ENCODE data around the gene FAM83E. TPM values are rescaled to one million over a fixed set of nuclear protein-coding genes. Genes with fewer than 3 reads are reported as not detected.

Gene FAM83E
- total and polyA plus RNA-seq, 2 of the 8 experiments (the other 6 are each of a cell fraction or from before 2014, with no cell fraction given): 1.8 to 5.3 TPM

DNA sequence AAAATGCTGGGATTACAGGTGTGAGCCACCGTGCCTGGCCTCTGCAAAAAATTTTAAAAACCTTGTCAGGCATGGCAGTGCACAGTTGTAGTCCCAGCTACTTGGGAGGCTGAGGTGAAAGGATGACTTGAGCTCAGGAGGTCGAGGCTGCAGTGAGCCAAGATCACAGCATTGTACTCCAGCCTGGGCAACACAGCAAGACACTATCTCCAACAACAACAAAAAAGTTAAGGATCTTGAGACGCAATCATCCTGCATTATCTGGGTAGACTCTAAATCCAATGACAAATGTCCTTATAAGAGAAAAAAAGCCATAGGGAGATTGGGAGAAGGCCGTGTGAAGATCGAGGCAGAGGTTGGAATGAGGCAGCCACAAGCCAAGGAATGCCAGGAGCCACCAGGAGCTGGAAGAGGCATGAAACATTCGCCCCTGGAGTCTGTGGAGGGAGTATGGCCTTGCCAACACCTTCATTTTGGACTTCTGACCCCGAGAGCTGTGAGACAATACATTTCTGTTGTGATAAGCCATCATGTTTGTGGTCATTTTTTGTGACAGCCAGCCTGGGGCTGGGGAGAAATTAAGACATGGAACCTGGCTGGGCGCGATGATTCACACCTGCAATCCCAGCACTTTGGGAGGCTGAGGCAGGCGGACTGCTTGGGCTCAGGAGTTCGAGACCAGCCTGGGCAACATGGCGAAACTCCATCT is 36.3 kb upstream of the FAM83E start:
- Histone ChIP-seq H4K5ac (ENCODE audit: insufficient read length, low read depth, low read length) (no peak overlapping the region), H3K27ac (ENCODE audit: low read depth, low read length) (no peak overlapping the region), H2BK12ac (ENCODE audit: low read depth, low read length) (no peak overlapping the region), H3K4me3 (ENCODE audit: extremely low read depth in 1 of 4, insufficient read depth in 2 of 4, low read depth in 3 of 4, low read length in 4 of 4) (no peak overlapping the region), H2BK120ac (replicated peaks; ENCODE audit: low read depth, low read length) (no peak overlapping the region), H3K9ac (replicated peaks in 1 of 4; ENCODE audit: extremely low read depth in 1 of 4, low read depth in 3 of 4, low read length in 3 of 4) (no peak overlapping the region), H3K27me3 (replicated peaks in 1 of 4; ENCODE audit: control insufficient read depth in 3 of 4, extremely low read depth in 1 of 4, insufficient read depth in 3 of 4, low read length in 3 of 4) (no peaks in the 10 kb centered on the region), H3K79me2 (ENCODE audit: control insufficient read depth in 1 of 2, insufficient read depth in 2 of 2, low read length in 2 of 2) (no peaks in the 10 kb centered on the region), H2BK20ac (ENCODE audit: low read length) (no peak overlapping the region), H3K23me2 (ENCODE audit: low read depth, low read length) (peaks cover 1% of the 10 kb centered on the region; the same call in 1 of the 2 replicates), H2BK15ac (ENCODE audit: low read length) (0 out of 2 replicates have a peak overlapping the region, but pooled peaks have one; percentile 53), H3K14ac (ENCODE audit: insufficient read length) (no peak overlapping the region), H3K23ac (ENCODE audit: insufficient read length) (no peak overlapping the region), H3K18ac (ENCODE audit: extremely low read depth, low read length) (no peak overlapping the region), H2BK5ac (ENCODE audit: low read depth, low read length) (no peak overlapping the region), H3K4me2 (ENCODE audit: insufficient read depth in 1 of 2, low read depth in 2 of 2, low read length in 2 of 2) (no peak overlapping the region), H3K56ac (replicated peaks; ENCODE audit: insufficient read length, low read depth, low read length) (no peak overlapping the region), H3K79me1 (ENCODE audit: low read depth, low read length) (no peaks in the 10 kb centered on the region), H4K8ac (ENCODE audit: extremely low read depth, insufficient read depth, low read length) (no peak overlapping the region), H3K4me1 (replicated peaks in 1 of 4; ENCODE audit: control insufficient read depth in 3 of 4, insufficient read depth in 4 of 4, low read length in 3 of 4) (peaks cover 0 to 2% (median 0%) of the 10 kb centered on the region in 4 experiments; a peak in 2 of 7 replicates), H3K9me3 (ENCODE audit: insufficient read depth in 2 of 2, low read depth in 1 of 2, low read length in 1 of 2) (0 out of 4 replicates have a peak, but pooled peaks cover 0 to 3% of the 10 kb centered on the region in 2 experiments), H4K91ac (replicated peaks; ENCODE audit: insufficient read length, low read length) (no peak overlapping the region), H3K4ac (replicated peaks; ENCODE audit: insufficient read length, low read depth, low read length) (no peak overlapping the region), H3K36me3 (ENCODE audit: control insufficient read depth in 2 of 4, insufficient read depth in 4 of 4, low read length in 3 of 4) (no peaks in the 10 kb centered on the region), H4K20me1 (replicated peaks in 1 of 2; ENCODE audit: control insufficient read depth in 1 of 2, insufficient read depth in 2 of 2, low read length in 2 of 2) (no peaks in the 10 kb centered on the region), H2AK5ac (ENCODE audit: low read depth, low read length) (no peak overlapping the region), H2AFZ (ENCODE audit: low read length) (no peak overlapping the region)
- CTCF ChIA-PET (ENCODE audit: partially characterized antibody): interaction anchor here (0.7 to 1.6 kb wide), 6 partner anchors 22 to 185 kb away, joined by 3 to 5 read pairs (median 4); partner anchors contain the start of genes FUT2, HSD17B14 and NTN5
- DNase-seq (ENCODE audit: low read depth in 1 of 2, low spot score in 2 of 2) (no peak), FAIRE-seq (no peak)
- TF ChIP-seq EZH2 (IDR thresholded peaks at IDR 0.05; ENCODE audit: low read depth, low read length, severe bottlenecking) (no peak), BCL11A (IDR thresholded peaks at IDR 0.05; ENCODE audit: low read depth in 2 of 2, low read length in 2 of 2) (no peak), SAP30 (IDR thresholded peaks at IDR 0.05; ENCODE audit: insufficient read depth, insufficient replicate concordance, low read length) (no peak), TBP (IDR thresholded peaks at IDR 0.05; ENCODE audit: low read depth, low read length) (no peak), TCF12 (IDR thresholded peaks at IDR 0.05; ENCODE audit: low read depth, low read length) (no peak)
- WGBS, 2 experiments (ENCODE audit: extremely low coverage in 1 of 2, insufficient coverage in 1 of 2, insufficient read length in 1 of 2, insufficient replicate concordance in 2 of 2, low coverage in 1 of 2, low lambda C conversion rate in 2 of 2, missing lambda C conversion rate in 1 of 2): 86% methylated on average over 12 of the region's 12 CpGs; no CpG with 5 or more reads in 1 of the 2 experiments
- POLR2A ChIA-PET (ENCODE audit: partially characterized antibody): interaction anchor here (0.6 to 1.1 kb wide), 7 partner anchors 10 to 837 kb away, joined by 3 to 5 read pairs (median 3); no protein-coding TSS in a partner anchor
